Lower leg skin (tissue), 4 donors: ENCODE results near the gene SLC16A12. TPM values are rescaled to one million over a fixed set of nuclear protein-coding genes. Genes with fewer than 3 reads are reported as not detected.

Source experiments
- DNase-seq, 2 donors: peaks; one replicate each; pipeline ENCODE4 v3.0.0-alpha.2; 2019; ENCODE audit warnings: low spot score in 2 of 2
- H3K4me3 ChIP-seq: fragments of 200-600 bp; sonication (generic); 2 replicates; pipeline ENCODE4 v1.5.1; 2017; ENCODE audit warnings: mild to moderate bottlenecking, low read depth; ENCODE audit not compliant: poor library complexity, severe bottlenecking
- POLR2A ChIP-seq, 2 donors: fragments of 450-650 bp; IDR thresholded peaks; one replicate each; pipeline ENCODE4 v1.6.1; 2016 to 2017; ENCODE audit warnings: antibody characterized with exemption in 2 of 2, mild to moderate bottlenecking in 1 of 2, moderate library complexity in 1 of 2
- WGBS, 2 donors: methylation state at CpG; one replicate each; pipeline ENCODE4 v1.1.5; 2018; 5-methylcytosine and 5-hydroxymethylcytosine counted together
- intact Hi-C: fragments of 100-400 bp; cut with DNase I; formaldehyde crosslinking; loops from one replicate; pipeline ENCODE4 v1.15.0; 2023; ENCODE audit warnings: low total_unique reads
- total RNA-seq, 4 donors: library from RNA; depleted of rRNA; stranded (reverse); fragments of >200 nt; gene quantifications; one replicate each; pipeline ENCODE4 v1.1.0, GENCODE V29; 2016
- TF ChIP-seq, protein P1 (sequence below), 3 donors: fragments of 450-650 bp; IDR thresholded peaks; one replicate each; pipeline ENCODE4 v1.5.1; 2016; ENCODE audit warnings: antibody characterized with exemption in 3 of 3, mild to moderate bottlenecking in 3 of 3, moderate library complexity in 2 of 3

Gene SLC16A12
- total RNA-seq, 4 donors from 2014 or later, result 0.13 to 1.5 (median 0.90) TPM

DNA sequence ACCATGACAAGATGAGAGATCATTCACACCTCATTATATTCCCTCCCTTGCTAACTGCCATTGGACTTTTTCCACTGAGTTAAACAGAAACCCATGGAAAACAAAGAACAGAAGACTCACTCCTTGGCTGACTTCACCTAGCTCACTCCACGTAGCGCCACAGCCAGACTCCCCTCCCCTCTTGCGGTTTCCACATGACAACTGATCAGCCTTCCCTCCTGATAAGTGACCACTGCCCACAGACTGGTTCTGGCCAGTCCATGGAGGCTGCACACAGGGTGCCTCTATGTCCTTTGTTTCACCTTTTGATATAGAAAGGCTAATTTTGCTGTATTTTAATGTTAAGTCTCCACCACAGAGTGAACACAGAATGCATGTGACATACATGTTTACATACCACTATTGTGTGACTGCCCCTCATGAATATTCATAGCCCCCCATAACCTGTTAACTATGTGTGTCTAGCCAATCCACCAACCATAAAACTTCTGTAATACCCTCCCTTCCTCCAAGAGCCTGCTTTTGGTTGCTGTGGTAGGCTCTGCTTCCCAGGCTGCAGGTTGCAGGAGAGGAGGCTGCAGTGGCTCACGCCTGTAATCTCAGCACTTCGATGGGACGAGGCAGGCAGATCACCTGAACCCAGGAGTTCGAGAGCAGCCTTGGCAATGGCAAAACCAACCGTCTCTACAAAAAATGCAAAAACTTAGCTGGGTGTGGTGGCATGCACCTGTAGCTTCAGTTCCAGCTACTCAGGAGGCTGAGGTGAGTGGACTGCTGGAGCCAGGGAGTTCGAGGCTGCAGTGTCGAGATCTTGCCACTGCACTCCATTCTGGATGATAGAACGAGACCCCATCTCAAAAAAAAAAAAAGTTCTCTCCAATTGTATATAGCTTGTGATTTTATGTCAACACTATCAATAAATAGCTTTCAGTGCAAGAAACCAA is 131.0 kb downstream of the SLC16A12 start:
- DNase-seq, result no peak
- intact Hi-C loops, result no loop called here
- 90 to 92% methylated on average over 11 of the region's 11 CpGs for WGBS, 2 donors
- no peak for TF ChIP-seq POLR2A (IDR thresholded peaks at IDR 0.05)
- TF ChIP-seq, protein P1, sequence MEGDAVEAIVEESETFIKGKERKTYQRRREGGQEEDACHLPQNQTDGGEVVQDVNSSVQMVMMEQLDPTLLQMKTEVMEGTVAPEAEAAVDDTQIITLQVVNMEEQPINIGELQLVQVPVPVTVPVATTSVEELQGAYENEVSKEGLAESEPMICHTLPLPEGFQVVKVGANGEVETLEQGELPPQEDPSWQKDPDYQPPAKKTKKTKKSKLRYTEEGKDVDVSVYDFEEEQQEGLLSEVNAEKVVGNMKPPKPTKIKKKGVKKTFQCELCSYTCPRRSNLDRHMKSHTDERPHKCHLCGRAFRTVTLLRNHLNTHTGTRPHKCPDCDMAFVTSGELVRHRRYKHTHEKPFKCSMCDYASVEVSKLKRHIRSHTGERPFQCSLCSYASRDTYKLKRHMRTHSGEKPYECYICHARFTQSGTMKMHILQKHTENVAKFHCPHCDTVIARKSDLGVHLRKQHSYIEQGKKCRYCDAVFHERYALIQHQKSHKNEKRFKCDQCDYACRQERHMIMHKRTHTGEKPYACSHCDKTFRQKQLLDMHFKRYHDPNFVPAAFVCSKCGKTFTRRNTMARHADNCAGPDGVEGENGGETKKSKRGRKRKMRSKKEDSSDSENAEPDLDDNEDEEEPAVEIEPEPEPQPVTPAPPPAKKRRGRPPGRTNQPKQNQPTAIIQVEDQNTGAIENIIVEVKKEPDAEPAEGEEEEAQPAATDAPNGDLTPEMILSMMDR (IDR thresholded peaks at IDR 0.05), result no peak
- H3K4me3 ChIP-seq, result no peak overlapping the region

DNA sequence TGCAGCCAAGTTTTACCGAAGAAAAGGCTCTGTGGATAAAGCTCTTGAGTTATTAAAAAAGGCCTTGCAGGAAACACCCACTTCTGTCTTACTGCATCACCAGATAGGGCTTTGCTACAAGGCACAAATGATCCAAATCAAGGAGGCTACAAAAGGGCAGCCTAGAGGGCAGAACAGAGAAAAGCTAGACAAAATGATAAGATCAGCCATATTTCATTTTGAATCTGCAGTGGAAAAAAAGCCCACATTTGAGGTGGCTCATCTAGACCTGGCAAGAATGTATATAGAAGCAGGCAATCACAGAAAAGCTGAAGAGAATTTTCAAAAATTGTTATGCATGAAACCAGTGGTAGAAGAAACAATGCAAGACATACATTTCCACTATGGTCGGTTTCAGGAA is 132.4 kb downstream of the SLC16A12 start:
- intact Hi-C loops, result no loop called here
- no peak for DNase-seq
- H3K4me3 ChIP-seq, result no peak overlapping the region
- WGBS, 2 donors, result 85 to 86% methylated on average over 2 of the region's 2 CpGs
- TF ChIP-seq, protein P1 (IDR thresholded peaks at IDR 0.05), result no peak
- no peak for TF ChIP-seq POLR2A (IDR thresholded peaks at IDR 0.05)

DNA sequence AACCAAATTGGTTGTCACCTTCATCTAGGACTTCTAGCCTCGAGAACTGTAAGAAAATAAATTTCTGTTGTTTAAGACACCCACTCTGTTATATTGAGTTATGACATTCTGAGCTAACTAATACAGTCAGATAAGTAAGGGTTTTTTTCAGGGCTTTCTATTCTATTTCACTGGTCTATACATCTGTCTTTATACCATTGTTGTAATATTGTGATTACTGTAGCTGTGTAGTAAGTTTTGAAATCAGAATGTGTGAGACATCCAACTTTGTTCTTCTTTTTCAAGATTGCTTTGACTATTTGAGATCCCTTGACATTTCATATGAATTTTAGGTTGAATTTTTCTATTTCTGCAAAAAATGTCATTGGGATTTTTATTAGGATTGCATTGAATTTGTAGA is 135.4 kb downstream of the SLC16A12 start:
- WGBS, 2 donors, result 89 to 94% methylated on average over 1 of the region's 1 CpG
- no peak for TF ChIP-seq POLR2A (IDR thresholded peaks at IDR 0.05)
- TF ChIP-seq, protein P1 (IDR thresholded peaks at IDR 0.05), result no peak
- H3K4me3 ChIP-seq, result no peak overlapping the region
- intact Hi-C loops, result no loop called here
- DNase-seq, result no peak

DNA sequence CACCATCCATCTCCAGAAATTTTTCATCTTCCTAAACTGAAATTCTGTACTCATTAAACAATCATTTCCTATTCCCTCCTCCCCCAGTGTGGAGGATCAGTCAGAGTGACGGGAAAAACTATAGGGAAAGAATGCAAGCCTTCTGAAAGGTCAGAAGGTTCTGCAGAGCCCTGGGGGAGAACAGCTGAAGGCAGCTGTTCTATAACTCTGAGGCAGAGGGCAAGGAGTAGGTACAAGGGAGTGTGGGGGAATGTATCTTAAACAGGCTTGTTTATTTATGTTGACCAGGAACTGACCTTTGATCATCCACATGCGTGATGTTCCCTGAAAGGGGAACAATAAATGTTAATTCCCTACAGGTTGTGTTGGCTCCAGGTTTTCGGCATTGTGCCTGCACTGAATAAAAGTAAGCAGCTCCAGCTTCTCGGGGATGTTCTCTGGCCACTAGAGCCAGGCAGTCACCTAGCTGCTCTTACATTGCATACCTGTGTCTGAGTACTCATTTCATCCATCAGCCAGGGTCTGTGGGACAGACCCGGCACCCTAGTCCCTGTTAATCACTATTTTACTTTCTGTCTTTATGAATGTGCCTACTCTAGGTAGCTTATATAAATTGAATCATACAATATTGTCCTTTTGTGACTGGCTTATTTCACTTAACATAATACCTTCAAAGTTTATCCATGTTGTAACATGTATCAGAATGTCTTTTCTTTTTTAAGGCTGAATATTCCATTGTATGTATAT is 137.2 kb downstream of the SLC16A12 start:
- intact Hi-C loops, result no loop called here
- WGBS, 2 donors, result 81 to 86% methylated on average over 5 of the region's 5 CpGs
- TF ChIP-seq, protein P1 (IDR thresholded peaks at IDR 0.05), result no peak
- no peak for TF ChIP-seq POLR2A (IDR thresholded peaks at IDR 0.05)
- peak in 1 of 2 donors; percentile 11 for DNase-seq
- H3K4me3 ChIP-seq, result no peak overlapping the region

DNA sequence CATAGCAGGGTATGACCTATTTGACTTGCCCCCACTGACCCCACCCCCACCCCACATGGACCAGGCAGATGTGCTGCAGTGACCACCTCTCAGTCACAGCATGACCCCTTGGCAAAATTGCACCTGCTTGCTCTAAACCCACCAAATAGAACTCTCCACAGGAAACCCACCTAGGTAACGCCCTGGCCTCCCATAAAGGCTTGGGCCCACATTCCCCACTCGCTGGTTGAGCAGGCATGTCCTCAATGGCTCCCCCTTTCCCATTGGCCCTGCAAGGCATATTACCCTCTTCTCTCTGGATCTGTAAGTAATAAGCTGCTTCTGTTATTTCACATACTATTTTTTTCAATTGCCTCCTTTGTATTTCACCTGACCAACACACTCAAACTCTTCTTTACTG is 140.3 kb downstream of the SLC16A12 start:
- peak in 1 of 2 donors; percentile 10 for DNase-seq
- intact Hi-C loops, result no loop called here

More for the DNA sequence above, 140.3 kb downstream of the SLC16A12 start:
- H3K4me3 ChIP-seq, result no peak overlapping the region
- WGBS, 2 donors, result 88 to 92% methylated on average over 2 of the region's 2 CpGs
- no peak for TF ChIP-seq POLR2A (IDR thresholded peaks at IDR 0.05)
- TF ChIP-seq, protein P1 (IDR thresholded peaks at IDR 0.05), result no peak
